HepG2 (cell line): ENCODE measurements around the gene ISOC2. TPM values are rescaled to one million over a fixed set of nuclear protein-coding genes. Genes with fewer than 3 reads are reported as not detected.
A peak's percentile ranks its signal among the peaks of the same experiment; 100 is the strongest.

Experiments used
- HNF1A ChIP-seq, 2 experiments: sonication (generic) in 1 of 2; formaldehyde crosslinking in 1 of 2; IDR thresholded peaks; 2 replicates each; pipeline versions ENCODE4 v1.4.0 to v1.6.1; 2016 to 2020; ENCODE audit warnings: borderline replicate concordance in 1 of 2, low read depth in 1 of 2, mild to moderate bottlenecking in 1 of 2, missing genetic modification reagents in 1 of 2
- MAFF ChIP-seq: IDR thresholded peaks from 2 replicates; pipeline ENCODE4 v1.6.1; 2011; ENCODE audit warnings: low read depth, low read length, improper control_type of control experiment
- MTA3 ChIP-seq: sonication (generic); formaldehyde crosslinking; IDR thresholded peaks from 2 replicates; pipeline ENCODE4 v1.4.0; 2020; ENCODE audit warnings: missing genetic modification reagents
- MYNN ChIP-seq: sonication (generic); formaldehyde crosslinking; IDR thresholded peaks from 2 replicates; pipeline ENCODE4 v1.4.0; 2020; ENCODE audit warnings: mild to moderate bottlenecking, low read depth, missing genetic modification reagents
- THYN1 ChIP-seq: sonication (generic); formaldehyde crosslinking; IDR thresholded peaks from 2 replicates; pipeline ENCODE4 v1.8.1; 2023; ENCODE audit warnings: low read depth, mild to moderate bottlenecking, moderate library complexity, missing genetic modification reagents, borderline replicate concordance
- ZBTB3 ChIP-seq: sonication (generic); formaldehyde crosslinking; IDR thresholded peaks from 2 replicates; pipeline ENCODE4 v1.4.0; 2020; ENCODE audit warnings: low read depth, mild to moderate bottlenecking, moderate library complexity, missing genetic modification reagents, borderline replicate concordance
- ZBTB7A ChIP-seq: sonication (generic); formaldehyde crosslinking; IDR thresholded peaks from 2 replicates; pipeline ENCODE4 v1.8.0; 2022; ENCODE audit warnings: mild to moderate bottlenecking, missing genetic modification reagents
- ZNF235 ChIP-seq: sonication (generic); formaldehyde crosslinking; IDR thresholded peaks from 2 replicates; pipeline ENCODE4 v1.8.1; 2023; ENCODE audit warnings: mild to moderate bottlenecking, missing genetic modification reagents, borderline replicate concordance
- ZNF256 ChIP-seq: sonication (generic); formaldehyde crosslinking; conservative IDR thresholded peaks from 2 replicates; pipeline ENCODE4 v1.4.0; 2020; ENCODE audit warnings: missing genetic modification reagents
- ZNF333 ChIP-seq: sonication (generic); formaldehyde crosslinking; IDR thresholded peaks from 2 replicates; pipeline ENCODE4 v1.4.0; 2020; ENCODE audit warnings: mild to moderate bottlenecking, missing genetic modification reagents, borderline replicate concordance
- ZNF383 ChIP-seq: sonication (generic); formaldehyde crosslinking; IDR thresholded peaks from 2 replicates; pipeline ENCODE4 v1.4.0; 2020; ENCODE audit warnings: missing genetic modification reagents, mild to moderate bottlenecking, borderline replicate concordance
- ZNF543 ChIP-seq: sonication (generic); formaldehyde crosslinking; IDR thresholded peaks from 2 replicates; pipeline ENCODE4 v1.4.0; 2020; ENCODE audit warnings: mild to moderate bottlenecking, missing genetic modification reagents
- ZNF550 ChIP-seq: sonication (generic); formaldehyde crosslinking; IDR thresholded peaks from 2 replicates; pipeline ENCODE4 v1.4.0; 2020; ENCODE audit warnings: mild to moderate bottlenecking, missing genetic modification reagents, borderline replicate concordance
- ZNF556 ChIP-seq: sonication (generic); formaldehyde crosslinking; IDR thresholded peaks from 2 replicates; pipeline ENCODE4 v1.4.0; 2020; ENCODE audit warnings: mild to moderate bottlenecking, missing genetic modification reagents, borderline replicate concordance
- ZSCAN25 ChIP-seq: sonication (generic); formaldehyde crosslinking; IDR thresholded peaks from 2 replicates; pipeline ENCODE4 v1.8.0; 2022; ENCODE audit warnings: mild to moderate bottlenecking, missing genetic modification reagents
- polyA plus RNA-seq, 8 experiments: library from polyadenylated mRNA; depleted of rRNA in 3 of 8; stranded (reverse) in 7 of 8; unstranded in 1 of 8; fragments of >200 nt; fragmentation: Illumina TruSeq in 4 of 8; extraction: Trizol in 4 of 8; gene quantifications; 2 replicates each; pipeline versions ENCODE4 v1.2.1 to v1.2.3, GENCODE V29; 2011 to 2016; ENCODE audit warnings: low read depth in 4 of 8, missing spikeins in 1 of 8, mixed read lengths in 1 of 8; ENCODE audit not compliant: insufficient read depth in 1 of 8
- total RNA-seq, 5 experiments: library from RNA; depleted of rRNA; stranded (reverse); fragments of >200 nt; fragmentation: Illumina TruSeq; extraction: Trizol; gene quantifications; 2 replicates each; pipeline ENCODE4 v1.2.3, GENCODE V29; 2016; ENCODE audit warnings: low read depth in 1 of 5
- TF ChIP-seq, protein P1 (sequence below): sonication (generic); formaldehyde crosslinking; IDR thresholded peaks from 2 replicates; pipeline ENCODE4 v1.4.0; 2020; ENCODE audit warnings: missing genetic modification reagents
- TF ChIP-seq, protein P2 (sequence below): sonication (generic); formaldehyde crosslinking; IDR thresholded peaks from 2 replicates; pipeline ENCODE4 v1.5.0; 2020; ENCODE audit warnings: mild to moderate bottlenecking, missing genetic modification reagents, borderline replicate concordance
- TF ChIP-seq, protein P3 (sequence below): sonication (generic); formaldehyde crosslinking; IDR thresholded peaks from 2 replicates; pipeline ENCODE4 v1.4.0; 2020; ENCODE audit warnings: missing genetic modification reagents; ENCODE audit errors: not compliant biosample characterization

The ISOC2 gene
- total and polyA plus RNA-seq, 2 of the 13 experiments (the other 11 are each of a cell fraction or from before 2014, with no cell fraction given): 76.8 to 105 TPM

GRCh38 chr19:55461259-55461973, at the start of gene ISOC2 (continued):
- TF ChIP-seq, protein P1, sequence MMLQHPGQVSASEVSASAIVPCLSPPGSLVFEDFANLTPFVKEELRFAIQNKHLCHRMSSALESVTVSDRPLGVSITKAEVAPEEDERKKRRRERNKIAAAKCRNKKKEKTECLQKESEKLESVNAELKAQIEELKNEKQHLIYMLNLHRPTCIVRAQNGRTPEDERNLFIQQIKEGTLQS: peak; percentile 20; the same call in 1 of the 2 replicates
- TF ChIP-seq ZNF333 (CRISPR knock-in tag) (no peak), ZNF383 (no peak), MYNN (CRISPR knock-in tag) (no peak), ZNF550 (peak; percentile 77; the same call in 1 of the 2 replicates), MTA3 (CRISPR knock-in tag) (no peak), HNF1A (IDR thresholded peaks at IDR 0.05; ENCODE audit: low read depth) (peak; percentile 60; the same call in 1 of the 2 replicates), HNF1A (CRISPR knock-in tag; IDR thresholded peaks at IDR 0.05; ENCODE audit: borderline replicate concordance) (peak; percentile 64; the same call in 1 of the 2 replicates), THYN1 (CRISPR knock-in tag) (no peak), ZNF556 (CRISPR knock-in tag) (peak; percentile 40; the same call in 1 of the 2 replicates), ZNF256 (CRISPR knock-in tag) (peak; percentile 80; the same call in 1 of the 2 replicates), ZBTB7A (no peak), ZNF235 (CRISPR knock-in tag) (no peak; the same call in 1 of the 2 replicates), ZNF543 (CRISPR knock-in tag) (no peak; the same call in 1 of the 2 replicates), MAFF (peak; percentile 29; the same call in 1 of the 2 replicates), ZBTB3 (CRISPR knock-in tag) (no peak; the same call in 1 of the 2 replicates), ZSCAN25 (CRISPR knock-in tag) (no peak)
- TF ChIP-seq, protein P2, sequence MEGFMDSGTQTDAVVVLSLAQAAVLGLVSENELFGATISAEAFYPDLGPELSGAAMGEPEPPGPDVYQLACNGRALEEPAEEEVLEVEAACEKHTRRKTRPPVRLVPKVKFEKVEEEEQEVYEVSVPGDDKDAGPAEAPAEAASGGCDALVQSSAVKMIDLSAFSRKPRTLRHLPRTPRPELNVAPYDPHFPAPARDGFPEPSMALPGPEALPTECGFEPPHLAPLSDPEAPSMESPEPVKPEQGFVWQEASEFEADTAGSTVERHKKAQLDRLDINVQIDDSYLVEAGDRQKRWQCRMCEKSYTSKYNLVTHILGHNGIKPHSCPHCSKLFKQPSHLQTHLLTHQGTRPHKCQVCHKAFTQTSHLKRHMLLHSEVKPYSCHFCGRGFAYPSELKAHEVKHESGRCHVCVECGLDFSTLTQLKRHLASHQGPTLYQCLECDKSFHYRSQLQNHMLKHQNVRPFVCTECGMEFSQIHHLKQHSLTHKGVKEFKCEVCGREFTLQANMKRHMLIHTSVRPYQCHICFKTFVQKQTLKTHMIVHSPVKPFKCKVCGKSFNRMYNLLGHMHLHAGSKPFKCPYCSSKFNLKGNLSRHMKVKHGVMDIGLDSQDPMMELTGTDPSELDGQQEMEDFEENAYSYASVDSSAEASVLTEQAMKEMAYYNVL (CRISPR knock-in tag): no peak
- TF ChIP-seq, protein P3, sequence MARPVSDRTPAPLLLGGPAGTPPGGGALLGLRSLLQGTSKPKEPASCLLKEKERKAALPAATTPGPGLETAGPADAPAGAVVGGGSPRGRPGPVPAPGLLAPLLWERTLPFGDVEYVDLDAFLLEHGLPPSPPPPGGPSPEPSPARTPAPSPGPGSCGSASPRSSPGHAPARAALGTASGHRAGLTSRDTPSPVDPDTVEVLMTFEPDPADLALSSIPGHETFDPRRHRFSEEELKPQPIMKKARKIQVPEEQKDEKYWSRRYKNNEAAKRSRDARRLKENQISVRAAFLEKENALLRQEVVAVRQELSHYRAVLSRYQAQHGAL (CRISPR knock-in tag): peak; percentile 15
